GM12892 (cell line): ENCODE measurements around the gene RECQL.

Experiments
- POLR2A ChIP-seq: IDR thresholded peaks from 2 replicates; pipeline ENCODE4 v1.6.1; 2011; ENCODE audit warnings: low read depth, low read length, control low read depth
- POLR2AphosphoS5 ChIP-seq: IDR thresholded peaks from 2 replicates; pipeline ENCODE4 v1.6.1; 2011; ENCODE audit warnings: low read depth, low read length, control low read depth

- no peak for TF ChIP-seq POLR2A
- TF ChIP-seq POLR2AphosphoS5: no peak
Observed at GRCh38 chr12:21451529-21451928, 49.9 kb downstream of the RECQL start.
